Ascending aorta (tissue), 2 donors: Measurements from ENCODE around the gene CNTNAP2. TPM values are rescaled to one million over a fixed set of nuclear protein-coding genes. Genes with fewer than 3 reads are reported as not detected.

ENCODE experiments used
- DNase-seq, 2 donors: peaks; one replicate each; pipeline ENCODE4 v3.0.0-alpha.2; 2019; ENCODE audit warnings: low spot score in 2 of 2
- H3K27ac ChIP-seq, 2 donors: fragments of 200-600 bp; sonication (generic); one replicate each; pipeline ENCODE4 v1.5.1; 2016 to 2017; ENCODE audit warnings: mild to moderate bottlenecking in 1 of 2
- H3K27me3 ChIP-seq: fragments of 200-600 bp; sonication (generic); one replicate; pipeline ENCODE4 v1.5.1; 2017
- H3K36me3 ChIP-seq, 2 donors: fragments of 200-600 bp; sonication (generic); one replicate each; pipeline ENCODE4 v1.5.1; 2016
- H3K4me1 ChIP-seq, 2 donors: fragments of 200-600 bp; sonication (generic); one replicate each; pipeline ENCODE4 v1.5.1; 2016 to 2017; ENCODE audit warnings: mild to moderate bottlenecking in 1 of 2
- H3K4me3 ChIP-seq, 2 donors: fragments of 200-600 bp; sonication (generic); one replicate each; pipeline ENCODE4 v1.5.1; 2016 to 2017; ENCODE audit warnings: mild to moderate bottlenecking in 1 of 2
- H3K9me3 ChIP-seq, 2 donors: fragments of 200-600 bp; sonication (generic); one replicate each; pipeline ENCODE4 v1.5.1; 2016
- CTCF ChIP-seq, 3 experiments: fragments of 200-600 bp in 2 of 3; fragments of 450-650 bp in 1 of 3; sonication (generic) in 2 of 3; IDR thresholded peaks; one replicate each; pipeline ENCODE4 v1.5.1; 2016 to 2019; ENCODE audit warnings: antibody characterized with exemption in 3 of 3, mild to moderate bottlenecking in 1 of 3, moderate library complexity in 1 of 3
- intact Hi-C: fragments of 100-400 bp; cut with DNase I; formaldehyde crosslinking; loops from one replicate; pipeline ENCODE4 v1.15.1; 2023
- total RNA-seq: library from RNA; depleted of rRNA; stranded (reverse); fragments of >200 nt; gene quantifications from one replicate; pipeline ENCODE4 v1.1.0, GENCODE V29; 2016

The CNTNAP2 gene
- total RNA-seq, 1 donor from 2014 or later, result not detected

GRCh38 chr7:147249956-147250355 lies 1133.4 kb downstream of the CNTNAP2 start:
- intact Hi-C loops, result no loop called here
- no peak for TF ChIP-seq CTCF (IDR thresholded peaks at IDR 0.05)
- no peaks in the 10 kb centered on the region for H3K27me3 ChIP-seq
- H3K4me3 ChIP-seq, result no peak overlapping the region
- no peaks in the 10 kb centered on the region for H3K9me3 ChIP-seq
- no peak for DNase-seq
- H3K36me3 ChIP-seq, result no peaks in the 10 kb centered on the region
- H3K27ac ChIP-seq, result no peak overlapping the region
- no peaks in the 10 kb centered on the region for H3K4me1 ChIP-seq

- TF ChIP-seq CTCF (IDR thresholded peaks at IDR 0.05), result no peak
- intact Hi-C loops, result no loop called here
Measured at GRCh38 chr7:147251751-147252325, 1135.2 kb downstream of the CNTNAP2 start.

GRCh38 chr7:147261693-147262092 lies 1145.1 kb downstream of the CNTNAP2 start:
- H3K27ac ChIP-seq, result no peak overlapping the region
- no peaks in the 10 kb centered on the region for H3K36me3 ChIP-seq
- no peak overlapping the region for H3K4me3 ChIP-seq
- DNase-seq, result no peak
- no peaks in the 10 kb centered on the region for H3K27me3 ChIP-seq
- H3K4me1 ChIP-seq, result no peaks in the 10 kb centered on the region
- no peak for TF ChIP-seq CTCF (IDR thresholded peaks at IDR 0.05)
- intact Hi-C loops, result no loop called here
- H3K9me3 ChIP-seq, result no peaks in the 10 kb centered on the region

More at GRCh38 chr7:147251751-147252325, 1135.2 kb downstream of the CNTNAP2 start:
- no peak for DNase-seq
- H3K4me3 ChIP-seq, result no peak overlapping the region
- no peaks in the 10 kb centered on the region for H3K4me1 ChIP-seq
- H3K9me3 ChIP-seq, result no peaks in the 10 kb centered on the region
- H3K27ac ChIP-seq, result no peak overlapping the region
- no peaks in the 10 kb centered on the region for H3K27me3 ChIP-seq
- H3K36me3 ChIP-seq, result no peaks in the 10 kb centered on the region

GRCh38 chr7:147265528-147265927 lies 1148.9 kb downstream of the CNTNAP2 start:
- no peaks in the 10 kb centered on the region for H3K36me3 ChIP-seq
- H3K9me3 ChIP-seq, result no peaks in the 10 kb centered on the region
- intact Hi-C loops, result no loop called here
- DNase-seq, result no peak
- H3K4me3 ChIP-seq, result no peak overlapping the region
- H3K27me3 ChIP-seq, result no peaks in the 10 kb centered on the region
- TF ChIP-seq CTCF (IDR thresholded peaks at IDR 0.05), result no peak
- no peaks in the 10 kb centered on the region for H3K4me1 ChIP-seq
- H3K27ac ChIP-seq, result no peak overlapping the region

GRCh38 chr7:147276106-147276505 lies 1159.5 kb downstream of the CNTNAP2 start:
- no peaks in the 10 kb centered on the region for H3K4me1 ChIP-seq
- DNase-seq, result no peak
- H3K9me3 ChIP-seq, result no peaks in the 10 kb centered on the region
- H3K4me3 ChIP-seq, result no peak overlapping the region
- H3K27me3 ChIP-seq, result no peaks in the 10 kb centered on the region
- H3K27ac ChIP-seq, result no peak overlapping the region
- H3K36me3 ChIP-seq, result no peaks in the 10 kb centered on the region
- no peak for TF ChIP-seq CTCF (IDR thresholded peaks at IDR 0.05)
- intact Hi-C loops, result no loop called here
